ENCODE data around the gene AIPL1. TPM values are rescaled to one million over a fixed set of nuclear protein-coding genes. Genes with fewer than 3 reads are reported as not detected.

The AIPL1 gene
- total RNA-seq, 1 donor from 2014 or later = not detected

DNA sequence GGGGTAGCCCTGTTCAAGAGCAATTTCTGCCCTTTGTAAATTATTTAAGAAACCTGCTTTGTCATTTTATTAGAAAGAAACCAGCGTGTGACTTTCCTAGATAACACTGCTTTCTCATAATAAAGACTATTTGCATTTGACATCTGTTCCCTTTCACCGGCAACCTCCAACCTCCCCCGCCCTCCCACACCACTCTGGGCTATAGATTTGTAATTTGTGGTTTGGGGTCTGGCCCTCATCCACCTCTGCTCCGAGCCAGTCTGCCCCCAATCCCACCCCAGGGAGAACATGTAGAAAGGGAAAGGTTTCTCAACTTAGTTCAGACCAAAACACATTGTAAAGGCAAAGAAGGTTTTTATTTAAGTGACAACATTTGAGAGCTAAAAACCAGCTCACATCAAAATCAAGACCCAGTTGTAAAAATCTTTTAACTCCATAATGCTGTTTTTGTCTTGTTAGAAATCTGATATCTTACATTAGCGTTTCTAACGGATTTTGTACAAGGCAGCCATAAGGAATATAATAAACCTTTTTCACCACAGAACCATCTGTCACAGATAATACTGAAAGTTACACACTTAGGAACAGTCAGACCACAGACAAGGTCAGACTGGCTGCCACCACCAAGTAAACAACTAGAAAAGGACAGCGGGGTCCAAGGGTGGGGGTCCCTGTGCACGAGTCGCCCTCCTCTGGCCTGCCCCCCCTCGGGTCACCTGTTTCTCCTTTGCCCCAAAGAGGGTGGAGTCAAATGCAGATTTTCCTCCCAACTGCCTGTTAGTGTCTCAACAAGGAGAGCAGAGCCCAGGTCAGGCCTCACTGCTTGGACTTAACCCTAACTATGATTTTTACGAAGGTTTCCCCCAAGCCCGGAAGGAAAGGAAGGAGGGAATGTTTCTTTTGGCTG lies 16.3 kb upstream of the AIPL1 start:
- Histone ChIP-seq H3K27ac (replicated peaks) (no peak overlapping the region), H3K27me3 (ENCODE audit: low read depth) (peaks cover 21% of the 10 kb centered on the region), H3K4me3 (no peak overlapping the region), H3K36me3 (no peaks in the 10 kb centered on the region), H3K9me3 (replicated peaks) (no peaks in the 10 kb centered on the region), H3K4me1 (peaks cover 6% of the 10 kb centered on the region)
- intact Hi-C loops (cut with micrococcal nuclease) = no loop called here
- no peak for DNase-seq
- TF ChIP-seq, protein P1, sequence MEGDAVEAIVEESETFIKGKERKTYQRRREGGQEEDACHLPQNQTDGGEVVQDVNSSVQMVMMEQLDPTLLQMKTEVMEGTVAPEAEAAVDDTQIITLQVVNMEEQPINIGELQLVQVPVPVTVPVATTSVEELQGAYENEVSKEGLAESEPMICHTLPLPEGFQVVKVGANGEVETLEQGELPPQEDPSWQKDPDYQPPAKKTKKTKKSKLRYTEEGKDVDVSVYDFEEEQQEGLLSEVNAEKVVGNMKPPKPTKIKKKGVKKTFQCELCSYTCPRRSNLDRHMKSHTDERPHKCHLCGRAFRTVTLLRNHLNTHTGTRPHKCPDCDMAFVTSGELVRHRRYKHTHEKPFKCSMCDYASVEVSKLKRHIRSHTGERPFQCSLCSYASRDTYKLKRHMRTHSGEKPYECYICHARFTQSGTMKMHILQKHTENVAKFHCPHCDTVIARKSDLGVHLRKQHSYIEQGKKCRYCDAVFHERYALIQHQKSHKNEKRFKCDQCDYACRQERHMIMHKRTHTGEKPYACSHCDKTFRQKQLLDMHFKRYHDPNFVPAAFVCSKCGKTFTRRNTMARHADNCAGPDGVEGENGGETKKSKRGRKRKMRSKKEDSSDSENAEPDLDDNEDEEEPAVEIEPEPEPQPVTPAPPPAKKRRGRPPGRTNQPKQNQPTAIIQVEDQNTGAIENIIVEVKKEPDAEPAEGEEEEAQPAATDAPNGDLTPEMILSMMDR (IDR thresholded peaks at IDR 0.05; ENCODE audit: borderline replicate concordance) = no peak

DNA sequence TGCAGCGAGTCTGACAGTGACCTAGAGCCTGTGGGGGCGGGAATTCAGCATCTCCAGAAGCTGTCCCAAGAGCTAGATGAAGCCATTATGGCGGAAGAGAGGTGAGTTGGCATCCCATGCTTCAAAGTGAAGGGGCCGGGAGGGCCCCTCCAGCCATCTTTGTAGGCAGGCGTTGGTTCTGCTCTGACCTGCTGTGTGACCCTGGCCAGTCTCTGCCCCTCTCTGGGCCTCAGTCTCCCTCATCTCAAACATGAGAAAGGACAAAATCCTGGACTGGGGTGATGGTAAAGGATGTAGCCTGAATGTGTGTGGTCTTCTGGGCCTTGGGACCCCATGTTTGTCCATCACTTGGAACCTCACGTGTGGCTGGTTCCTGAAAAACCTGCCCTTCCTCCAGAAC lies 14.4 kb upstream of the AIPL1 start:
- intact Hi-C loops (cut with micrococcal nuclease) = no loop called here
- no peak for DNase-seq
- TF ChIP-seq, protein P1 (IDR thresholded peaks at IDR 0.05; ENCODE audit: borderline replicate concordance) = no peak

DNA sequence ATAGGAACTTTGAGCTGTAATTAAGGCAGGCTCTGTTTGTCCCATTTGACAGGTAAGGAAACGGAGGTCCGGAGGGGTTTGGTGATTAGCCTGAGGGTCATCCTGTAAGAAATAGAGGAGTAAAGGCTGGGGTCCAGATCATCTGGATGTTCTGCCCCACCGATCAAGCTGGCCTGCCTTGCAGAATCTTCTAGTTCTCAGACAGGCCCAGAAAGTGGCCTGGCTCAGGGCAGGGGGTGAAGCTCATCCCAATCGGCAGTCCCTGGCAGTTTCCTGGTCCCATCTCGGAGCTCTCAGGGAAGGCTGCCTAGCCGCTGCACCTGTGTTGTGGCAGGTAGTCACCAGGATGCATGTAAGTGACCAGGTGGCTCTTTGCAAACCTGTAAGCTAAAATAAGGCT lies 13.6 kb upstream of the AIPL1 start:
- H3K4me3 ChIP-seq = no peak overlapping the region
- TF ChIP-seq, protein P1 (IDR thresholded peaks at IDR 0.05; ENCODE audit: borderline replicate concordance) = no peak
- H3K27ac ChIP-seq (replicated peaks) = no peak overlapping the region
- no peak for DNase-seq
- H3K27me3 ChIP-seq (ENCODE audit: low read depth) = no peaks in the 10 kb centered on the region
- peaks cover 12% of the 10 kb centered on the region for H3K4me1 ChIP-seq
- intact Hi-C loops (cut with micrococcal nuclease) = no loop called here
- no peaks in the 10 kb centered on the region for H3K36me3 ChIP-seq
- no peaks in the 10 kb centered on the region for H3K9me3 ChIP-seq (replicated peaks)

More for the DNA sequence above, 14.4 kb upstream of the AIPL1 start:
- H3K4me1 ChIP-seq = peaks cover 5% of the 10 kb centered on the region
- no peak overlapping the region for H3K27ac ChIP-seq (replicated peaks)
- peaks cover 4% of the 10 kb centered on the region for H3K27me3 ChIP-seq (ENCODE audit: low read depth)
- H3K9me3 ChIP-seq (replicated peaks) = no peaks in the 10 kb centered on the region
- H3K4me3 ChIP-seq = no peak overlapping the region
- no peaks in the 10 kb centered on the region for H3K36me3 ChIP-seq

DNA sequence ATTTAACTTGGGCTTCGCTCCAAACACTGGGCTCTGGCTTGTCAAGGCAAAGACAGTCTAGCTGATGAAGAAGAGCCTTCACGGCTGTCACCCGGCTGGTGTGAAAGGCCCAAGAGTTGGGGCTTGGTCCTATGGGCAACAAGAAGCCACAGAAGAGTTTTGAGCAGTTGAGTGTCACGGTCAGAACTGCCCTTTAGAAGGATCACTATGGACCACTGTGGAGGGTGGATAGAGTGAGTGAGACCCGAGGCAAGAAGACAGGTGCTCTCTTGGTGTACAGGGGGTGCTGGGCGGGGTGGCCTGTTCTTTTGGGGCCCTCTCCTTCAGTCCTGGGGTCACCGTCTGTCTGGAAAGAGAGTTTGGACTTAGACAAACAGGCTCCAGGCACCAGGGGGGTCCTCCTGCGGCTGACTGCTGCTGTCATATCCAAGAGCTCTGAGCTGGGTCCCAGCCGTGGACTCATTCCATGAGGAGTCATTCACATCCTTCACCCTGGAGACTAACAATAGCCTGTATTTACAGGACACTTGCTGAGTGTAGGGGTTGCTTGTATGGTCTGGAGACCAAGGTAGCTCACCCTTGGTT lies 11.7 kb upstream of the AIPL1 start:
- Histone ChIP-seq H3K4me3 (no peak overlapping the region), H3K27me3 (ENCODE audit: low read depth) (peaks cover 13% of the 10 kb centered on the region), H3K4me1 (peaks cover 16% of the 10 kb centered on the region), H3K27ac (replicated peaks) (no peak overlapping the region), H3K36me3 (no peaks in the 10 kb centered on the region), H3K9me3 (replicated peaks) (no peaks in the 10 kb centered on the region)
- TF ChIP-seq, protein P1 (IDR thresholded peaks at IDR 0.05; ENCODE audit: borderline replicate concordance) = no peak
- intact Hi-C loops (cut with micrococcal nuclease) = no loop called here
- no peak for DNase-seq

DNA sequence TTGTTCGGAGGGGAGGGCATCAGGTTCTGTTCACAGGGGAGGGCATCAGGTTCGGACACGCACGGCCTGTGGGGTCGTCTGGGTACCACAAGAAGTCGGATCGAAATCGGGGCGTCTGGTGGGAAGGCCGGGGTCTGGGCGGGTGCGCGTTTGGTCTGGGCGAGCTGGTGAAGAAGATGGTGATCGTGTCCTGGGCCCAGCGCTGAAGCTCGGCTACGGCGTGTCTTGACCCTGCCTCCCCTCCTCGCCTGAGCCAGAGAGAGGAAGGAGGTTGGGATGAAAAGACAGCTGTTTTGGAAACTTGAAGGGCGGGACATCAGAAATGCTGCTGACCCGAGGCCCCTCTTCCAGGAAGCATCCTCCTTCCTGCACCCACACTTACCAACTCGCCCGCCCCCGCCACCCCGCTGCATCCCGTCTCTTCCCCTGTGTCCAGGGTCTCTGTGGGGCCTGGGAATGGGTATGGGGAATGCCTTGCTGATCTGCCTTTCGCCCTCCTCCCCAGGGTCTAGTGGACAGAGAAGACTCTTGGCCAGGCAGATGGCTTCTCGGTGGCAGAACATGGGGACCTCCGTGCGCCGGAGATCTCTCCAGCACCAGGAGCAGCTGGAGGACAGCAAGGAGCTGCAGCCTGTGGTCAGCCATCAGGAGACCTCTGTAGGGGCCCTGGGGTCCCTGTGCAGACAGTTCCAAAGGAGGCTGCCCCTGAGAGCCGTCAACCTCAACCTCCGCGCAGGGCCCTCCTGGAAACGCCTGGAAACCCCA lies 9.8 kb upstream of the AIPL1 start:
- Histone ChIP-seq H3K9me3 (replicated peaks) (no peaks in the 10 kb centered on the region), H3K27me3 (ENCODE audit: low read depth) (peaks cover 29% of the 10 kb centered on the region), H3K4me1 (peaks cover 16% of the 10 kb centered on the region), H3K36me3 (no peaks in the 10 kb centered on the region), H3K4me3 (peak overlapping the region; percentile 72), H3K27ac (replicated peaks) (no peak overlapping the region)
- intact Hi-C loops (cut with micrococcal nuclease) = no loop called here
- TF ChIP-seq, protein P1 (IDR thresholded peaks at IDR 0.05; ENCODE audit: borderline replicate concordance) = no peak
- no peak for DNase-seq
